Measurements from ENCODE around the gene GGA1. TPM values are rescaled to one million over a fixed set of nuclear protein-coding genes. Genes with fewer than 3 reads are reported as not detected.

GGA1 gene
- total and polyA plus RNA-seq, 10 of the 15 experiments (the other 5 are each of a cell fraction or from before 2014, with no cell fraction given): 1.4 to 79.4 (median 44.4) TPM

DNA sequence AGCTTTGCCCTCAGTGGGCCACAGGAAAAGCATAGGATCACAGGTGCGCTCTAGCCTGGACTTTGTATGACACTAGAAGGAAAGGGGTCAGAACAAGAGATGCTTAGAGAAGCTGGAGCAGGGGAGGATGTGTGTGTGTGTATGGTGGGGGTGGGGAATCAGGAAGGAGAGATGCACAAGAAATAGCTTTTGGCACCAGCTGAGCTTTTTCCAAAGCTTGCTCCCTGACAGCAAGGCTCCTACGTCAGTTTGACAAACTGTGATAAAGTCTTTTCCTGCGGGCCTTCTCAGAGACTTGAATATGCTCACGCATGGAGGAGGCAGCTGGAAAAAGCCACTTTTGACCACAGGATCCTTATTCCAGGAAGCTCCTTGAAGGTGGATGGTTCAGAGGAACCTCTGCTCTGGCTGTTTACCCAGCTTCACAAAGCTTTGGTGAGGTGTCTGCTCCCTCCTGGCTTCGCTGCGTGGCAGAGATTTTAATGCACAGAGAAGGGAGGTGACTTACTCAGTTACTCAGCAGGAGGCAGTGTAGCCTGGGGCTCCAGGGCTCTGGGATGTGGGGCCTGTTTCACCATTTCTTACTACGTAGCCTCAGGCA, 44.4 kb upstream of the GGA1 start:
- no peak overlapping the region for H3K4me3 ChIP-seq
- H3K27ac ChIP-seq (ENCODE audit: control insufficient read depth, insufficient read depth): no peak overlapping the region
- peaks cover 11% of the 10 kb centered on the region for H3K4me1 ChIP-seq (ENCODE audit: control insufficient read depth, insufficient read depth, low read length)
- H4K20me1 ChIP-seq (ENCODE audit: control insufficient read depth, insufficient read depth): no peaks in the 10 kb centered on the region
- no TSS peak for BruUV-seq (replicated peaks)
- H3K27me3 ChIP-seq (replicated peaks in 1 of 2; ENCODE audit: control insufficient read depth in 2 of 2, insufficient read depth in 2 of 2, low read length in 1 of 2): peaks cover 16% of the 10 kb centered on the region in 2 experiments
- intact Hi-C loops (cut with micrococcal nuclease; ENCODE audit: unreplicated experiment): loop anchor here (10.0 kb wide), 1 partner anchor 249 kb away; no protein-coding TSS in a partner anchor
- no peaks in the 10 kb centered on the region for H3K36me3 ChIP-seq (ENCODE audit: control insufficient read depth in 2 of 2, insufficient read depth in 2 of 2, low read length in 1 of 2)
- H2AFZ ChIP-seq (ENCODE audit: control insufficient read depth, low read depth, low read length): no peak overlapping the region
- TF ChIP-seq, protein P1, sequence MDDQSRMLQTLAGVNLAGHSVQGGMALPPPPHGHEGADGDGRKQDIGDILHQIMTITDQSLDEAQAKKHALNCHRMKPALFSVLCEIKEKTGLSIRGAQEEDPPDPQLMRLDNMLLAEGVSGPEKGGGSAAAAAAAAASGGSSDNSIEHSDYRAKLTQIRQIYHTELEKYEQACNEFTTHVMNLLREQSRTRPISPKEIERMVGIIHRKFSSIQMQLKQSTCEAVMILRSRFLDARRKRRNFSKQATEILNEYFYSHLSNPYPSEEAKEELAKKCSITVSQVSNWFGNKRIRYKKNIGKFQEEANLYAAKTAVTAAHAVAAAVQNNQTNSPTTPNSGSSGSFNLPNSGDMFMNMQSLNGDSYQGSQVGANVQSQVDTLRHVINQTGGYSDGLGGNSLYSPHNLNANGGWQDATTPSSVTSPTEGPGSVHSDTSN (IDR thresholded peaks at IDR 0.05; ENCODE audit: insufficient replicate concordance, low read depth, low read length): no peak
- no peak for TF ChIP-seq TCF7 (IDR thresholded peaks at IDR 0.05; ENCODE audit: borderline replicate concordance)
- TF ChIP-seq, protein P2, sequence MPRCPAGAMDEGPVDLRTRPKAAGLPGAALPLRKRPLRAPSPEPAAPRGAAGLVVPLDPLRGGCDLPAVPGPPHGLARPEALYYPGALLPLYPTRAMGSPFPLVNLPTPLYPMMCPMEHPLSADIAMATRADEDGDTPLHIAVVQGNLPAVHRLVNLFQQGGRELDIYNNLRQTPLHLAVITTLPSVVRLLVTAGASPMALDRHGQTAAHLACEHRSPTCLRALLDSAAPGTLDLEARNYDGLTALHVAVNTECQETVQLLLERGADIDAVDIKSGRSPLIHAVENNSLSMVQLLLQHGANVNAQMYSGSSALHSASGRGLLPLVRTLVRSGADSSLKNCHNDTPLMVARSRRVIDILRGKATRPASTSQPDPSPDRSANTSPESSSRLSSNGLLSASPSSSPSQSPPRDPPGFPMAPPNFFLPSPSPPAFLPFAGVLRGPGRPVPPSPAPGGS (IDR thresholded peaks at IDR 0.05; ENCODE audit: borderline replicate concordance, insufficient read depth, low read depth, low read length, poor library complexity, severe bottlenecking): no peak
- no peak for TF ChIP-seq NR2C2 (IDR thresholded peaks at IDR 0.05; ENCODE audit: borderline replicate concordance, control insufficient read depth, insufficient read length, low read depth)
- TF ChIP-seq FOXM1 (IDR thresholded peaks at IDR 0.05; ENCODE audit: low read depth, low read length): no peak
- TF ChIP-seq, protein P3, sequence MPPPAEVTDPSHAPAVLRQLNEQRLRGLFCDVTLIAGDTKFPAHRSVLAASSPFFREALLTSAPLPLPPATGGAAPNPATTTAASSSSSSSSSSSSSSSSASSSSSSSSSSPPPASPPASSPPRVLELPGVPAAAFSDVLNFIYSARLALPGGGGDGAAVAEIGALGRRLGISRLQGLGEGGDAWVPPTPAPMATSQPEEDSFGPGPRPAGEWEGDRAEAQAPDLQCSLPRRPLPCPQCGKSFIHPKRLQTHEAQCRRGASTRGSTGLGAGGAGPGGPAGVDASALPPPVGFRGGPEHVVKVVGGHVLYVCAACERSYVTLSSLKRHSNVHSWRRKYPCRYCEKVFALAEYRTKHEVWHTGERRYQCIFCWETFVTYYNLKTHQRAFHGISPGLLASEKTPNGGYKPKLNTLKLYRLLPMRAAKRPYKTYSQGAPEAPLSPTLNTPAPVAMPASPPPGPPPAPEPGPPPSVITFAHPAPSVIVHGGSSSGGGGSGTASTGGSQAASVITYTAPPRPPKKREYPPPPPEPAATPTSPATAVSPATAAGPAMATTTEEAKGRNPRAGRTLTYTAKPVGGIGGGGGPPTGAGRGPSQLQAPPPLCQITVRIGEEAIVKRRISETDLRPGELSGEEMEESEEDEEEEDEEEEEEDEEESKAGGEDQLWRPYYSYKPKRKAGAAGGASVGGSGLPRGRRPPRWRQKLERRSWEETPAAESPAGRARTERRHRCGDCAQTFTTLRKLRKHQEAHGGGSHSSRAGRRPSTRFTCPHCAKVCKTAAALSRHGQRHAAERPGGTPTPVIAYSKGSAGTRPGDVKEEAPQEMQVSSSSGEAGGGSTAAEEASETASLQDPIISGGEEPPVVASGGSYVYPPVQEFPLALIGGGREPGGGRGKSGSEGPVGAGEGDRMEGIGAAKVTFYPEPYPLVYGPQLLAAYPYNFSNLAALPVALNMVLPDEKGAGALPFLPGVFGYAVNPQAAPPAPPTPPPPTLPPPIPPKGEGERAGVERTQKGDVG (CRISPR knock-in tag; IDR thresholded peaks at IDR 0.05): no peak
- no peak for TF ChIP-seq PAX8 (IDR thresholded peaks at IDR 0.05)
- TF ChIP-seq RELA (IDR thresholded peaks at IDR 0.05; ENCODE audit: borderline replicate concordance, partially characterized antibody): no peak
- TF ChIP-seq NR2F1 (conservative IDR thresholded peaks at IDR 0.05): no peak
- TF ChIP-seq, protein P4, sequence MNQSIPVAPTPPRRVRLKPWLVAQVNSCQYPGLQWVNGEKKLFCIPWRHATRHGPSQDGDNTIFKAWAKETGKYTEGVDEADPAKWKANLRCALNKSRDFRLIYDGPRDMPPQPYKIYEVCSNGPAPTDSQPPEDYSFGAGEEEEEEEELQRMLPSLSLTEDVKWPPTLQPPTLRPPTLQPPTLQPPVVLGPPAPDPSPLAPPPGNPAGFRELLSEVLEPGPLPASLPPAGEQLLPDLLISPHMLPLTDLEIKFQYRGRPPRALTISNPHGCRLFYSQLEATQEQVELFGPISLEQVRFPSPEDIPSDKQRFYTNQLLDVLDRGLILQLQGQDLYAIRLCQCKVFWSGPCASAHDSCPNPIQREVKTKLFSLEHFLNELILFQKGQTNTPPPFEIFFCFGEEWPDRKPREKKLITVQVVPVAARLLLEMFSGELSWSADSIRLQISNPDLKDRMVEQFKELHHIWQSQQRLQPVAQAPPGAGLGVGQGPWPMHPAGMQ (IDR thresholded peaks at IDR 0.05; ENCODE audit: borderline replicate concordance): no peak
- TF ChIP-seq YBX1 (IDR thresholded peaks at IDR 0.05): no peak
- TF ChIP-seq FOS (IDR thresholded peaks at IDR 0.05; ENCODE audit: borderline replicate concordance, extremely low read depth, insufficient read length): no peak
- no peak overlapping the region for H3K4me2 ChIP-seq (ENCODE audit: control insufficient read depth, insufficient read depth)
- DNase-seq (ENCODE audit: low read depth, low spot score) (no peak), ATAC-seq (no peak), FAIRE-seq (no peak)
- ChIA-PET CTCF (interaction anchor here (0.8 to 22.0 kb wide), 4 partner anchors 10 to 37 kb away, joined by 3 to 541 read pairs (median 267); partner anchors contain the start of gene LGALS2), POLR2A (interaction anchor here (0.6 to 4.9 kb wide), 4 partner anchors 16 to 94 kb away, joined by 3 to 39 read pairs (median 6); partner anchors contain the start of gene LGALS2), RAD21 (ENCODE audit: unreplicated experiment) (interaction anchor here (1.2 to 8.5 kb wide), 4 partner anchors 21 to 43 kb away, joined by 3 to 237 read pairs (median 88); partner anchors contain the start of gene GGA1), SMC1A (ENCODE audit: uncharacterized antibody, unreplicated experiment) (interaction anchor here (0.8 to 3.6 kb wide), 5 partner anchors 19 to 91 kb away, joined by 3 to 26 read pairs (median 5); no protein-coding TSS in a partner anchor)
- no peak overlapping the region for H3K9ac ChIP-seq (ENCODE audit: control insufficient read depth, insufficient read depth, low read length)
- in situ Hi-C loops (cut with MboI): no loop called here
- 83% methylated on average over 7 of the region's 7 CpGs for WGBS (ENCODE audit: insufficient coverage, insufficient replicate concordance, low lambda C conversion rate, missing lambda C conversion rate)
- no peaks in the 10 kb centered on the region for H3K9me3 ChIP-seq (replicated peaks; ENCODE audit: control insufficient read depth, insufficient read depth, low read length)
- H3K79me2 ChIP-seq (ENCODE audit: control insufficient read depth, insufficient read depth, low read length): no peaks in the 10 kb centered on the region

All from GM12878 (cell line).